Measurements from ENCODE around the gene EML1.

Gene EML1

DNA sequence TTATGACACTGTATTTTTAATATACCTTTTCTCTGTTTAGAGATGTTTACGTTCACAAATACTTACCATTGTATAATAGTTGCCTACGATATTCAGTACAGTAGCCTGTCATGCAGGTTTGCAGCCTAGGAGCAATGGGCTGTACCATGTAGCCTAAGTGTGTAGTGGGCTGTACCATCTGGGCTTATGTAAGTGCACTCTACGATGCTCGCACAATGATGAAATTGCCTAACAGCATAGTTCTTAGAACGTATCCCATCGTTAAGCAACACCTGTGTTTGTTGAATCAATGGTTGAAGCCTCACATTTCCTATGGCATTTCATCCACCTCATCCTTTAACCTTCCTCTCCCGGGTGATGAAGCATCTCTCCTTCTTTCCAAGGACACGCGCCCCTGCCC lies 12.5 kb upstream of the EML1 start:
- no peak for DNase-seq

DNA sequence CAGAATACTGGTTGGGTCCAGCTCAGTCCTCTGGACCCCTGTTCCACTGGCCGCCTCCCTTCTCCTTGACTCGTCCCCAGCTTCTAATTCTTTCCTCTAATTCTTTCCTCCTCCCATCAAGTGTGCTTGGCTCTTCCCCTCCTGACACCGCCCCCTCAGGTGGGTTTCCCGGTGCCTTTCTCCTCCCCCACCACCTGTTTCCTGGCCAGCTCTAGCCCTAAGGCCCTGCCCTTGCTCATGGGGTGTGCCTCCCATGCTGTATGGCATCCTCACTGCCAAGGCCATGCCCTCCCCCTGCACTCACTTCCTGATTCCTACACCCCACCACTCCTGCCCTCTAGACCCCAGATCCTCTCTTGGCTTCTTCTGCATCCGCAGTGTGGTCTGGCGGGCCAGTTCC lies 12.1 kb upstream of the EML1 start:
- no peak for DNase-seq

DNA sequence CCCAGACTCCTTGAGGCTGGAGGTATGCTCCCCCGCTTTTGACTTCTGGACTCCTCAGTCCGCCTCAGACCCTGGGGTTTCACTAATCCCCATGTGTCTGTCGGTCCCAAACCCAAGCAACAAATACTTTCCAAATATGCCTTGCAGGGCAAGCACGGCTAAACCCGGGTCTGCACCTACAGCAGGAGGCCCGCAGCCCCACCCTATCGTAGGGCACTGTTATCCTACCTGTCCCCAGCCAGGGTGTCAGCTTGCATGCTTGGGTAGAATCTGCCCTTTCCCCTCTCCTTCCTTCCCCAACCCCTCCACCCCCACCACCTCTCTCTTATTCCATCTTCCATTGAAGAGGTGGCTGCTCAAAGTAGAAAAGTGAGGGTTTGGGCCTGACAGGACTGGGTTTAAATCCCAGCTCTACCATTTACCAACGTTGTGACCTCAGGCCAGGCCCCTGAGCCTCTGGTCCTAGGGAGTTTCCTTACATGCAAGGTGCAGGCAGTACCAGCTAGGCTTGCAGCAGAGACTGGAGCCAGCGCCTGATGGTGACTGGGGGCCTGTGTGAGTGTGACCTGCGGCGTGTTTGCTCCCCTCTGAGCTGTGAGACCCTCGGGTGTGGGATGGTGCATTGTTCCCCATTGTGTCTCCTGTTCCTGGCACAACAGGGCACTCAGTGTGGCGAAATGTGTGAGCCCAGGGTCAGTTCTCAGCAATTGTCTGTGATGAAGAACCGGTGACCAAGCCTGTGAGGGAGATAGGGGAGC lies 11.2 kb upstream of the EML1 start:
- DNase-seq, result no peak

DNA sequence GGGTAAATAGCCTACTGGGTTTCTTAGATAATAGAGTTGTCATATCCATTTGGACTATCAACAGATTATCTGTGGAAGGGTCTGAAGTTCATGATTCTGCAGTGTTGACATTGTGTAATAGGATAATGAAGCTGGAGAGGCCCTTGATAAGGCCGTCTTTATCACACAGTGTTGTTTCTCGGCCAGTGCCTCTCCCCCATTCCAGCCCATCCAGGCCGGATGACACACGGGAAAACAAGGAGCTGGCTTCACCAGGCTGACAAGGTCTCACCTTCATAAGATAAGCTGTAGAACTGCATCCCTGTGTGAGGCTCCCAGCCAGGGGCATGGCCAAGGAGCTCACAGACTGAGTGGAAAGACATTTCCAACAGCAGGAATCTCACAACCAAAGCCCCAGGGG lies 8.7 kb upstream of the EML1 start:
- DNase-seq, result no peak

DNA sequence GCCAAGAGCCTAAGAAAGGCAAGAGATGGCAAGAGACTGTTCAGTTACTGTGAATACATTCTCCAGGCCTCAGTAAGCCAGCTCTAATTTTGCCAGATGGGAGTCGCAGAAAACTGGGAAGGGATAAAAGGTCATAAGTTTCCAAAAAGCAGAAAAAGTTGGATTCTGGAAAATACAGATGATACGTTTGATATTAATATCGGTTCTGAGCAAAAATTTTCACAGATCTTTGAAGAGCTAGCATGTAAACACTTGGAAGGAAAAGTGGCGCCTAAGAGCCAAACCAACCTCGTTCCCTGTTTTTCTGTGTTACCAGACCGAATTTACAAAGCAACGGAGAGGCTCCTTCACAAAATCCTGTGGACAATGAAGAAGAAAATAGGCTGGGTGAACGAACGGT lies 7.8 kb upstream of the EML1 start:
- no peak for DNase-seq

DNA sequence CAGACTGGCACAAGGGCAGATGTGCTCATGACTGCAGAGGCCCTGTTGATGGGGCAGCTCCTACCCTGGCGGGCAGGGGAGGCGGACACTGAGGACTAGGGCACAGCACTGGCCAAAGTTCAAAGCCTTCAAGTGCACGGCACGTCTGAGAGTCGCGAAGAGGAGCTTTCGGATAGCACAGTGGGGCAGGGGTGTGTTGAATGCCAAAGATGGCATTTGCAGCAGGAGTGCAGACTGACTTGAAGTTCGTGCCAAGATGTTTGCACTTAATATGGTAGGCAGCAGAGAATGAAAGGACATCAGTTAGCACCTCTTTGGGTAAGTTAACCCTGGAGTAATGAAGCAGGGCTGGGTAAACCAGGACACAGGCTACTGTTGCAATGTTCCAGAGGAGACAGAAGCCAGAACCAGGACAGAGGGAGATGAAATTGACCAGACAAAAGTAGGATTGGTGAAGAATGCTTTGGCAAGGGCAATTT lies 6.7 kb upstream of the EML1 start:
- no peak for DNase-seq

DNA sequence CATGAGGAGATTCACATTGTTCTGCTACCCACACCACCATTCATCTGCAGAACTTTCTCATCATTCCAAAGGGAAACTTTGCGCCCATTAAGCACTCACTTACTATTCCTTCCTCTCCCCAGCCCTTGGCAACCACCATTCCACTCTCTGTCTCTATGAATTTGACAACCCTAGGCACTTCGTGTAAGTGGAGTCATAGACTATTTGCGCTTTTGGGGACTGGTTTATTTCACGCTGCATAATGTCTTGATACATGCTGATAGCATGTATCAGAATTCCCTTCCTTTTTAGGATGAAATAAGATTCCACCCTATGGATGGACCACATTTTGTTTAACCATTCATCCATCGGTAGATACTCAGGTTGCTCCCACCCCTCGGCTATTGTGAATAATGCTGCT lies 4.5 kb upstream of the EML1 start:
- DNase-seq, result no peak

DNA sequence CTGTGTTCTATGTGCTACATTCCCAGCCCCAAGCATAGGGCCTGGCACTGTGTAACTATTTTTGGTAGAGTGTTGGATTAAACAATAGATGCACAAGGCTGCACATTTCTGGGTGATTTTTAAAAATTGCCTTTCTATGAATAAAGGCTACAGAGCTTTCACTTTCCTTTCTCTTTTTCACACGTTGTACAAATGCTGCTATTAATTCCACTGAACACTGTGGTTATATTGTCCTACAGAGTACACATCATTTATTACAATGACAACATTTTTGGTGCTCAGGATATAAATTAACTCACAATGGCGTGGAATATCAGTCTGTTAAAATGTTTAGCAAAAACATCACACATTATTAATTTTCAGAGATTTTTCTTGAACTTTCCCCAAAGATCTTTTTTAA lies 3.6 kb upstream of the EML1 start:
- no peak for DNase-seq

DNA sequence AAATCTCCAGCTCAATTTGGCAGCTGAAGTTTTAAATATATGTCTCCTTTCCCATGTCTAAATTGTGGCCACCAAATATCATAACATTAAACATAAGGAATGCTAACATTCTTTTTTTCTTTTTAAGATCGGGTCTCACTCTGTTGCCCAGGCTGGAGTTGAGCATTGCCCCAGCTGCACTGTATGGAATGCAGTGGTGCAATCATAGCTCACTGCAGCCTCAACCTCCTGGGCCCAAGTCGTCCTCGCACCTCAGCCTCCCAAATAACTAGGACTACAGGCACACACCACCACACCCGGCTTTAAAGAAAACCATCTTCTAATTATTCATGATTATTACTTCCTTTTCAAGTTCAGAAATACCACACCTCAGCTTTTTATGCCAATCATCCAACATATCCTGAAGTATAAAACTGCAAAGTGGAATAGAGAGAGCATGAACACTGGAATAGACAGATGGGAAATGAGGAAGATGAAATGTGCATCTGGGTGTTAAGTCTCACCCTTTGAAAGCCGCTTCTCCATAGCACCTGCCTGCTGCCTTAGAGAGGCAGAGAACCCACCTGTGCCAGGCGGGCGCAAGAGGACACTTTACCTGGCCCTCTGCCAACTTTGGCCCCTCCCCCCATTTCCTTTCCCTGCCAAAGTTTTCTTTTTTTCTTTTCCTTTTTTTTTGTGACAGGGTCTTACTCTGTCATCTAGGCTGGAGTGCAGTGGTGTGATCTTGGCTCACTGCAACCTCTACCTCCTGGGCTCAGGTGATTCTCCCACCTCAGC lies 2.8 kb upstream of the EML1 start:
- no peak for DNase-seq

DNA sequence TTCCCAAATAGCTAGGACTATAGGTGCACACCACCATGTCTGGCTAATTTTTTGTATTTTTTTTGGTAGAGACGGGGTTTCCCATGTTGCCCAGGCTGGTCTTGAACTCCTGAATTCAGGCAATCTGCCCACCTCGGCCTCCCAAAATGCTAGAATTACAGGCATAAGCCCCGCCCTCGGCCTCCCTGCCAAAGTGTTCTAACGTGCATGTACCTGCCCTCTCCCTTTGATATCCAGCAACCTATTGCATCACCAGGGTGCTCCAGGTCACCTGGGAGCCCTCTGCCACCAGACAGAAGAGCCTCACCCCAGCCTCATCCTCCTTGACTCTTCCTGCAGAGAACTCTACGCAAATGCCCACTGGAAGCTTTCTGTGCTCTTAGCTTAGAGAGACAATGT lies 2.2 kb upstream of the EML1 start:
- DNase-seq, result no peak

DNA sequence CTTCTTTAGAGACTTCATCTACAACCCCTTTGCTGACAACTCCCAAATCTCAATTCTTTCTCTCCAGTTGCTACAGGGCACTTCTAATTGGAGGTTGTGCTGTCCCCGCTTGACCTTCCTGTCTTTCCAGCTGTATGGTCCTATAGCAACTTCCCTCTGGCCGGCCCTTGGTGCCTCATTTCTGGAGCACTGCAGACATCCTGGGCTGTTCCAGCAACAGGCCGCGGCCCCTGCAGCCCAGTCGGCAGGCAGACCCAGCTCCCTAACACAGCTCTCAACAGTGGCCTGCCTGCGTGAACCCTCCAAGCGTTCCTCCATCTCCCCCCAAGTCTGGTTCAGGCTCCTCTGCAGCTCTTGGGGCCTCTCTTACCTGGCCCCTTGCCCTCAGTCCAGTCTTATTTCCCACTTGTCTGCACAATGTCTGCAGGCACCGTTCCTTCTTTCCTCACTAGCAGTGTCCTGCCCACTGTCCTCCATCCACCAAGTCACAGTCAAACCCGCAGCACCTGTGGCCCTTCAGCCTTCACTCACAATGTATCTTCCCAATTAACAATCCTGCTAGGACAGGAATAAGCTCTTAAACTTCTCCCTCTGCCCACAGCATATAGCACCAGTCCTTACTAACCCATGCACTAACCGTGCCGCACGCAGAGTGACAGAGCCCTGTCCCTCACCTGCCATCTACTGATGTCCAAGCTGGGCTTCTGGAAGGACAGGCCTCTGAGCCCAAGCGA lies 1.6 kb upstream of the EML1 start:
- no peak for DNase-seq

DNA sequence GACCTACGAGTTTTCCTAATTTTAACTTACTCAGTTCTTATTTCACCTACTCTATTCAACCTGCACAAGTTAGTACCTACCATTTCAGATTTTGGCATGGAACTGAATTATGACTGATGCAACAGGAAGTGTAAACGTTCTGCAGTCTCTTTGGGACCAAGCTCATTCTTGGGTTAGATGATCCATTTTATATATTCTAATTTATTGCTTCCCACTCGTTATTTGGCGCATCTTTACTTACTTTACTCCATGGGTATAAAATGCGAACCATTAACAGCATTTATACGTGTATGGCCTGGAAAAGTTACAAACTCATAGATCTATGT lies 1.0 kb upstream of the EML1 start:
- DNase-seq, result no peak

DNA sequence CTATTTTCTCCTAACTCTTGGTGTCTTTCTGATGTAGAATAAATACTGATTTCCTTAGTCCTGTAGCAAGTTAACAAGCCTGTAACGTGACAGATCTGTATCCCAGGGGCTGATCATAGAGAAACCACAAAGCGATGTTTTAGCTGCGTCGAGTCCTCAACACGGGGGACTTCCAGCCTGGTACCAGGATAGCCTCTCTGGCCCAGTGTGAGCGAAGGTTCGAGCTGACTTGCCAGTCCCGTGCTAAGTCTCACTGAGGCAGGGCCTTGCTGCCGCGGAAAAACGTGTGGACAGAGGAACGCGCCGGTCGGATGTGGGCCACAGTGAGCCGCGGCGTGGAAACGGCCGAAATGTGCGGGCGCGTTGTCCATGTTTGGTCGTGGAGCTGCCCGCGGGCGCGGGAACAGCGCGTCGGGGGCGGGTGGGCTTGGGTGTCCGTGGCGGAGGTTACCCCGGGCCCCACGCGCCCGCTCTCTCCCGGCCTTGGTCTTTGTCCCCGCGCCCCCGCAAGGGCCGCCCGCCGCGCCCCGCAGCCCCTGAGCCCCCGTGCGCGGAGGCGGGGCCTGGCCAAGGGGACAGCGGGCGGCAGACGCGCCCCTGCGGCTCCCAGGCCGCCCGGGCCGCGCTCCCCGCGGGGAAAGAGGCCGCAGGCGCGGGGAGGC lies 531 bp upstream of the EML1 start:
- no peak for DNase-seq

DNA sequence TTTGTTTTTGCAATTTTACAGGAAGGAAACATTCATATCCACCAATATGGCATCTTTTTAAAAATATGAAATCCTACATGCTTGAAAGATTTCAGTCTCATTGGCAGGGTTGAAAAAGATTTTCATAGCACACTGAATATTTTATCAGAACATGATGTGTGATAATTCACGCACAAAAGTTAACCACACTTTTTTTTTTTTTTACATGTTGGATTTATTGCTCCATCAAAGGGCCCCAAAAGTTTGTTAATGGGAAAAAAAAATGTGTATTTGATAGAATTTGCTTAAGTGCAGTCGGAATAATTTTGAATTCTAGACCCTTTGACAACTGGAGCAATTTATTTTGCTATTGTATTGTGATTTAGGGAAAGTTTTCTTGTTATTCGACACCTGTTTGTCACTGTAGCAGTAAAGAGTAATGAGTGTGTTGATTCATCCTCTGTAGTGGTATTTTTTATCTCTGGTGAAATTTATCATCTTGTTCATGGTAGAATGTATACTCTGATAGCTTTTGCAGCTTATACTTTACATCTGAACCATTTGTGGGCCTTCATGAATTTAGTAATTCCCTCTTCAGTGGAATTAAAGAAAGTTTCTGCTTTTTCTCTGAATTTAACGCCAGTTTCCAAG lies 1.1 kb downstream of the EML1 start:
- DNase-seq, result no peak

DNA sequence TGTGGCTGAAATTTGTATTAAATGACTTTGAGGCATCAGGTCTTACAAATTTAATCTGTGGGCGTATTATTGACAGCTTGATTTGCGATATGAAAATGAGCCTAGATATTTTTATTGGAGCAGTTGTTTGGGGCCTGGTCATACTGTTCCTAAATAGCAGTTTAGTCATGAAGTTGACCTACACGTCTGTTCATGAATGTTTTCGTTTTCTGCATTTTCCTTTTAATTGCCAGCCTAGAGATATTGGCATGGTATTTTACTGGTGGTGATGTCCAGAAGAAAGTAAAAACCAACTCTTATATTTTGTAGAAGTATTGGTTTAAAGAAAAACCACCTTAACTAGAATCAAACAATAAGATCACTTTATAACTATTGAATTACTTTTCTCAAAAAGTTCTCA lies 1.8 kb downstream of the EML1 start:
- no peak for DNase-seq

DNA sequence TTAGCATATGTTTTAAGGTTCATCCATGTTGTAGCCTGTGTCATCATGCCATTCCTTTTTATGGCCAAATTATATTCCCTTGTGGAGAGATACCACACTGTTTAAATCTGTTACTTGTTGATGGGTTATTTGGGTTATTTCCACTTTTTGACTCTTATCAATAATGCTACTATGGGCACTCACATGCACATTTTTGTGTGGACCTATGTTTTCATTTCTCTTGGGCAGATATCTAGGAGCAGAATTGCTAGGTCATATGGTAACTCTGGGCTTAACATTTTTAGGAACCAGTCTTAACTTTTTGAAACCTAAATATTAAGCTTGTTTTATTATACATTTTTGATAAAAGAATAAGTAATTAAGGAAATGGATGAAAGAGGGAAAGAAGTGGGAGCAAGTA lies 4.0 kb downstream of the EML1 start:
- no peak for DNase-seq

DNA sequence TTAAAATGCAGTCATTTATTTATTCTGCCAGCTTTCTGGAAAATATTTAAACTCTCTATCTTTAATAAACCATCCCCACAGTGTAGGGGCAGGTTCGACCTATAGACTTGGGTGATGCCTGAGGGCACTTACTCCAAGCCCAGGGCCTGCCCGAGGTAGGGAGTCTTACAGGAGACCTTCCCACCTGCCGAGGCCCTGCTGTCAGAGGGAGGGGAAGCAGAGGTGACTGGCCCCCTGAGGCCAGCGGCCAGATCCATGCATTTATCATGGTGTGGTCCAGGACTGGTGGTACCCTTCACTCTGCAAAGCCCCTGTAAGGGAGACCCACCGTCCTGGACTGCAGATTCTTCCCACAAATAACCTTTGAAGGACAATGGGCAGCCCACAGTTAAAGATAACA lies 7.6 kb downstream of the EML1 start:
- no peak for DNase-seq

DNA sequence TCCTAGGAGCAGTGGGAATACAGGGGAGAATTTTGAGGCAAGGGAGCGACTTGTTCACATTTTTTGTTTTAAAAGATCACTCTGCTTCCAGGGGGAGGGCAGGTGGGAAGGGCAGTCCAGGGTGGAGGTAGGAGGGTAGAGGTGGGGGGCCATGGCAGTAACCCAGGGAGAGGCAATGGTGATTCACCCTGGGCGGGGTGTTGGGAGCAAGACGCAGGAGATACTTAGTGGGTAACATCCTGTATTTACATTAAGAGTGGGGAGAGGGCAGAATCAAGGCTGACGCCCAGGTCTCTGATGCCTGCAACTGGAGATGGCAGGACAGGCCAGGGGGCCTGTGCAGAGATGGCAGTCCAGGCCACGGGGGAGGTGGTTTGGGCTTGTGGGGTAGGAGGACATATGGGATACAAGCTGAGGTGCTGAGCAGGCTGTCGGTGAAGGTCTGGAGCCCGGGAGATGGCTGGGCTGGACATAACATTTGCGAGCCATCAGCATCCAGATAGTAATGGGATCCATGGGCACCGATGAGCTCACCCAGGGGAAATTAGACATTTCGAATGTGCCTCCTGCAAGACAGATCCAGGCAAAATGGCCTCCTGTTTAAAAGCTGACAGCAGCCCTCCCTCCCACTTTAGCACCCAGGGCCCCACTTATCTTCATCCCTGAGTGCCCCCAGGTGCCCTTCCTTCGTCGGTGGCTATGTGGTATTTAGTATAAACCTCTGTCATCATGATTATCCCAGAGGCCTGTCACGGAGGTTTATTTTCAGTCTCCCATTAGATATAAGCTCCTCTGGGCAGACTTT lies 9.3 kb downstream of the EML1 start:
- no peak for DNase-seq

DNA sequence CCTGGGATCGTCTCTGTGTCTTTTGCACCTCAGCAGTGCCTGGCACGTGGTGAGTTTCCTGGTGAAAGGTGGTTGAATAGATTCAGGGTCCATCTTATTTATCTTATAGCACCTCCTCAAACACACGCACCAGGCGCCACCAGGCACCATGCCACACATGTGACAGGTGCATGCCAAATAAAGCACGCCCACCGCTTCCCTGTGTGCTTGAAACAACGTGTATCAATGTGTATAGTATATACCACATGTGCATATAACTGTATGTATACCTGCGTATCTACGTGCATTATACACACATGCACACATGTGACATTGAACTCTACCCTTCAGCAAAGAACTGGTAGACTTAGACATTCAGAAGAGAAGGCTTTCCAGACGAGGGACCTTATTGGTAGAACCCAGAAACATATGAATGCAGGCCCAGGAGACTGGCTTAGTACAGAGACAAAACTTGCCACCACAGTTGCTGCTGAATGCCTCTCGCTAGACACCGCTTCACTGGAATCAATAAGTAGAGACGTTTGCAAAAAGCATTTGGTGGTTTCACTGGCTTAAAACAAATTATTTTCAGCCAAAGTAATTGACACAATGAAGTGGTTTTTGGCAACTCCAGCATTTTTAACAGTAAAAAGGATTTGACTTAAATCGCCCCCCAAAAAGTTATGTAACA lies 10.0 kb downstream of the EML1 start:
- DNase-seq, result no peak

DNA sequence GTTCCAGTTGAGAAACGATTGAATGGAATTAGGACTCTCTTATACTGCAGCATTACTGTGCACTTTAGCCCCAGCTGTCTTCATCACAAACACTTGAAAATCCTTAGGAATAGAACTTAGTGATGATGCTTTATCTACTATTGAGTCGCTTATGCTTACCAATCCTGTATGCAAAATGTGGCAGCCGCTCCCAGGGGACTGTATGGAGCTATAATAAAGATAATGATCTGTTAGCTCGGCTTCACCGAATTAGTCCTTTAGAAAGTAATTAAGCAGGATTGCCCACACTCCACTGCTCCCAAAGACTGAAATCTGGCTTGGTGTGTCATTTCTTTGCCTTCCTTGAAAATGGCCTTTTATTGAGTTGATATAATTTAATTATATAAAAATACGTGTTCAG lies 10.6 kb downstream of the EML1 start:
- no peak for DNase-seq

DNA sequence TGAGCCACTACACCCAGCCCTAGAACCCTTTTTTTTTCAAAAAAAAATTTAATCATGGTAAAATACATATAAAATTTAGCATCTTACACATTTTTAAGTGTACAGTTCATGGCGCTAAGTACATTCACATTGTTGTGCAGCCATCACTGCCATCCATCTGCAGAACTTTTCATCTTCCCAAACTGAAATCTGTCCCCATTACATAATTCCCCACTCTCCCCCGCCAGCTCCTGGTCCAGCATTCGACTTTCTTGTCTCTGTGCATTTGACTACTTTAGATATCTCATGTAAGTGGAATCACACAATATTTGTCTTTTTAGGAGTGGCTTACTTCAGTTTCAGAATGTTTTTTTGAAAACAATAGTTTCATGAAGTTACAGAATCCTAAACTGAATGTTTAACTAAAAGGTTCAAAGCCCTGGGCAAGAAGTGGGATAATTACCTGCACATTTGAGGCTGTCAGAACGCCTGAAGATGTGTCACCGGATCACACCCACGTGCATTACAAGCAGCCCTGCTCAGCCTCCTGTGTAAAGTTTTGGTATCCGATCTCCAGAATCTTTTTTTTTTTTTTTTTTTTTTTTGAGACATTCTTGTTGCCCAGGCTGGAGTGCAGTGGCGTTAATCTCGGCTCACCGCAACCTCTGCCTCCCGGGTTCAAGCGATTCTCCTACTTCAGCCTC lies 12.7 kb downstream of the EML1 start:
- no peak for DNase-seq

Data from central memory CD4-positive, alpha-beta T cell (primary cell).